NK-92 (cell line): ENCODE results near the gene SHLD3.
"Not testable (repeated sequence)": the region's sequence is repeated elsewhere in the genome, so short reads cannot be mapped to it uniquely, and the experiment has no call there.

Experiments
- DNase-seq: peaks from one replicate; lab custom pipeline; 2025; ENCODE audit not compliant: unreplicated experiment; lab: John Stamatoyannopoulos, UW

SHLD3 gene

GRCh38 chr5:65624571-65625555 is at the start of gene SHLD3, which contains the start of gene TRAPPC13:
SHLD3 (plus strand) TSS chr5:65625027; CDS start chr5:65629588, 4,561 bp downstream.
TRAPPC13 (plus strand) TSS chr5:65625027; CDS start chr5:65625061, 34 bp downstream.
- DNase-seq, result peak; percentile 67

- DNase-seq, result no peak
These were observed 47.7 kb upstream of the SHLD3 start for GRCh38 chr5:65577141-65577540.

GRCh38 chr5:65588694-65589093 is 36.1 kb upstream of the SHLD3 start:
- no peak for DNase-seq

- not testable (repeated sequence) for DNase-seq
These were observed 23.1 kb upstream of the SHLD3 start for GRCh38 chr5:65601761-65602160.

- DNase-seq, result no peak
These were observed 13.3 kb upstream of the SHLD3 start for GRCh38 chr5:65611524-65611923.

GRCh38 chr5:65612298-65612907 is 12.4 kb upstream of the SHLD3 start:
- DNase-seq, result no peak

GRCh38 chr5:65620021-65620420 is 4.8 kb upstream of the SHLD3 start:
- no peak for DNase-seq

GRCh38 chr5:65621961-65622360 is 2.9 kb upstream of the SHLD3 start:
- not testable (repeated sequence) for DNase-seq

GRCh38 chr5:65623482-65623881 is 1.3 kb upstream of the SHLD3 start:
- no peak for DNase-seq

- peak; percentile 68 for DNase-seq
These were observed 729 bp upstream of the SHLD3 start, which contains the start of gene TRIM23 for GRCh38 chr5:65624025-65624570. TRIM23 (minus strand) TSS chr5:65624333; CDS start chr5:65624274, 59 bp downstream.

GRCh38 chr5:65625743-65626142 is 916 bp downstream of the SHLD3 start:
- DNase-seq, result no peak

GRCh38 chr5:65630981-65631380 is 6.2 kb downstream of the SHLD3 start:
- DNase-seq, result no peak

GRCh38 chr5:65640240-65640639 is 15.4 kb downstream of the SHLD3 start:
- DNase-seq, result no peak

- DNase-seq, result no peak
These were observed 22.1 kb downstream of the SHLD3 start for GRCh38 chr5:65646938-65647337.

GRCh38 chr5:65647941-65648340 is 23.1 kb downstream of the SHLD3 start:
- no peak for DNase-seq

- no peak for DNase-seq
These were observed 26.3 kb downstream of the SHLD3 start for GRCh38 chr5:65651144-65651543.

GRCh38 chr5:65654713-65655112 is 29.9 kb downstream of the SHLD3 start:
- no peak for DNase-seq

GRCh38 chr5:65663804-65664521 is 39.1 kb downstream of the SHLD3 start:
- no peak for DNase-seq

- DNase-seq, result no peak
These were observed 43.9 kb downstream of the SHLD3 start for GRCh38 chr5:65668696-65669095.

- no peak for DNase-seq
These were observed 48.0 kb downstream of the SHLD3 start for GRCh38 chr5:65672796-65673195.

- no peak for DNase-seq
These were observed 49.9 kb downstream of the SHLD3 start for GRCh38 chr5:65674749-65675148.
